Neural cell (in vitro differentiated cells): ENCODE data around the gene CEP128. TPM values are rescaled to one million over a fixed set of nuclear protein-coding genes. Genes with fewer than 3 reads are reported as not detected.

Experiments
- H2AFZ ChIP-seq: fragments of 200-600, 300-800 bp; sonication (generic), shearing (Covaris generic); 2 replicates; pipeline ENCODE4 v1.6.0; 2014; ENCODE audit warnings: low read depth, mild to moderate bottlenecking, antibody characterized with exemption, low read length, moderate library complexity
- H3F3A ChIP-seq: fragments of 200-600 bp; shearing (Covaris generic); 2 replicates; pipeline ENCODE4 v1.6.1; 2016; ENCODE audit warnings: mild to moderate bottlenecking, moderate library complexity, mixed read lengths, antibody characterized with exemption, low read length; ENCODE audit not compliant: insufficient read depth, poor library complexity, severe bottlenecking
- H3K27ac ChIP-seq: fragments of 200-600, 300-800 bp; sonication (generic), shearing (Covaris generic); 2 replicates; pipeline ENCODE4 v1.5.1; 2014; ENCODE audit warnings: mild to moderate bottlenecking, low read length, moderate library complexity
- H3K27me3 ChIP-seq: fragments of 300-800, 200-600 bp; sonication (generic), shearing (Covaris generic); 2 replicates; pipeline ENCODE4 v1.6.0; 2014; ENCODE audit warnings: mild to moderate bottlenecking, low read depth, low read length, moderate library complexity; ENCODE audit not compliant: insufficient read depth
- H3K36me3 ChIP-seq: fragments of 300-800, 200-600 bp; sonication (generic), shearing (Covaris generic); 2 replicates; pipeline ENCODE4 v1.5.1; 2014; ENCODE audit warnings: mild to moderate bottlenecking, antibody characterized with exemption, low read length, moderate library complexity; ENCODE audit not compliant: insufficient read depth
- H3K4me2 ChIP-seq: fragments of 300-800, 200-600 bp; sonication (generic), shearing (Covaris generic); 2 replicates; pipeline ENCODE4 v1.6.0; 2014; ENCODE audit warnings: mild to moderate bottlenecking, low read length
- H3K4me3 ChIP-seq: fragments of 300-800, 200-600 bp; sonication (generic), shearing (Covaris generic); 2 replicates; pipeline ENCODE4 v1.5.1; 2014; ENCODE audit warnings: mild to moderate bottlenecking, low read length, moderate library complexity
- H3K79me2 ChIP-seq: fragments of 200-600 bp; shearing (Covaris generic); replicated peaks from 2 replicates; pipeline ENCODE4 v1.6.0; 2014; ENCODE audit warnings: mild to moderate bottlenecking, low read length, moderate library complexity; ENCODE audit not compliant: insufficient read depth
- H3K9ac ChIP-seq: fragments of 300-800, 200-600 bp; sonication (generic), shearing (Covaris generic); 2 replicates; pipeline ENCODE4 v1.6.1; 2016; ENCODE audit warnings: mild to moderate bottlenecking, low read length, mixed read lengths
- H3K9me2 ChIP-seq: fragments of 200-600 bp; shearing (Covaris generic); 2 replicates; pipeline ENCODE4 v1.6.1; 2016; ENCODE audit warnings: mild to moderate bottlenecking, low read length, mixed read lengths; ENCODE audit not compliant: insufficient read depth
- H3K9me3 ChIP-seq: fragments of 200-600, 300-800 bp; sonication (generic), shearing (Covaris generic); 2 replicates; pipeline ENCODE4 v1.6.1; 2016; ENCODE audit warnings: mild to moderate bottlenecking, mixed run types, low read length, moderate library complexity, mixed read lengths
- H4K20me1 ChIP-seq: fragments of 200-600 bp; shearing (Covaris generic); 2 replicates; pipeline ENCODE4 v1.6.1; 2016; ENCODE audit warnings: mild to moderate bottlenecking, mixed run types; ENCODE audit not compliant: insufficient read depth
- CTCF ChIP-seq: fragments of 450-650 bp; IDR thresholded peaks from 2 replicates; pipeline ENCODE4 v1.5.1; 2014; ENCODE audit warnings: antibody characterized with exemption, mild to moderate bottlenecking, moderate library complexity; ENCODE audit not compliant: poor library complexity, severe bottlenecking
- EP300 ChIP-seq: fragments of 450-650 bp; conservative IDR thresholded peaks from 2 replicates; pipeline ENCODE4 v1.6.1; 2014; ENCODE audit warnings: antibody characterized with exemption, mild to moderate bottlenecking, moderate library complexity; ENCODE audit not compliant: poor library complexity, severe bottlenecking
- EZH2 ChIP-seq: fragments of 200-600, 300-800 bp; shearing (Covaris generic), sonication (generic); IDR thresholded peaks from 2 replicates; pipeline ENCODE4 v1.6.1; 2014; ENCODE audit warnings: antibody characterized with exemption, low read length, borderline replicate concordance, mild to moderate bottlenecking; ENCODE audit not compliant: insufficient read depth, poor library complexity, severe bottlenecking
- MXI1 ChIP-seq: fragments of 450-650 bp; conservative IDR thresholded peaks from 2 replicates; pipeline ENCODE4 v1.6.1; 2014; ENCODE audit warnings: antibody characterized with exemption, mild to moderate bottlenecking; ENCODE audit not compliant: poor library complexity, severe bottlenecking
- POLR2AphosphoS5 ChIP-seq: IDR thresholded peaks from 2 replicates; pipeline ENCODE4 v1.6.1; 2012
- RAD21 ChIP-seq: fragments of 450-650 bp; conservative IDR thresholded peaks from 2 replicates; pipeline ENCODE4 v1.6.1; 2014; ENCODE audit warnings: antibody characterized with exemption, mild to moderate bottlenecking, moderate library complexity
- REST ChIP-seq: IDR thresholded peaks from 2 replicates; pipeline ENCODE4 v1.6.1; 2012; ENCODE audit warnings: borderline replicate concordance
- SMC3 ChIP-seq: fragments of 450-650 bp; conservative IDR thresholded peaks from 2 replicates; pipeline ENCODE4 v1.6.1; 2014; ENCODE audit warnings: antibody characterized with exemption, mild to moderate bottlenecking, moderate library complexity; ENCODE audit not compliant: poor library complexity
- TAF1 ChIP-seq: IDR thresholded peaks from 2 replicates; pipeline ENCODE4 v1.6.1; 2012; ENCODE audit warnings: low read depth
- polyA plus RNA-seq: library from polyadenylated mRNA; depleted of rRNA; stranded (reverse); fragments of >200 nt; gene quantifications from 2 replicates; pipeline ENCODE4 v1.2.3, GENCODE V29; 2014

The CEP128 gene
- polyA plus RNA-seq, 1 donor from 2014 or later: 5.5 TPM

GRCh38 chr14:80572666-80573065 is 368.9 kb downstream of the CEP128 start:
- H3K9ac ChIP-seq: no peak overlapping the region
- no peaks in the 10 kb centered on the region for H3K9me2 ChIP-seq
- no peaks in the 10 kb centered on the region for H3K9me3 ChIP-seq
- TF ChIP-seq EP300 (no peak), EZH2 (no peak), POLR2AphosphoS5 (no peak), SMC3 (no peak), MXI1 (no peak), REST (no peak), CTCF (no peak)
- no peaks in the 10 kb centered on the region for H3K27me3 ChIP-seq
- no peaks in the 10 kb centered on the region for H3F3A ChIP-seq
- H3K4me3 ChIP-seq: no peak overlapping the region
- H3K4me2 ChIP-seq: no peak overlapping the region
- no peaks in the 10 kb centered on the region for H3K79me2 ChIP-seq
- no peak overlapping the region for H2AFZ ChIP-seq
- no peak overlapping the region for H3K27ac ChIP-seq
- no peaks in the 10 kb centered on the region for H4K20me1 ChIP-seq
- H3K36me3 ChIP-seq: no peaks in the 10 kb centered on the region

- Histone ChIP-seq H3F3A (no peaks in the 10 kb centered on the region), H3K9ac (no peak overlapping the region), H3K4me2 (no peak overlapping the region), H3K27ac (no peak overlapping the region), H3K4me3 (no peak overlapping the region), H3K9me3 (no peaks in the 10 kb centered on the region), H3K36me3 (no peaks in the 10 kb centered on the region), H3K79me2 (no peaks in the 10 kb centered on the region), H3K9me2 (no peaks in the 10 kb centered on the region), H4K20me1 (no peaks in the 10 kb centered on the region), H3K27me3 (no peaks in the 10 kb centered on the region), H2AFZ (no peak overlapping the region)
- no peak for TF ChIP-seq MXI1
- no peak for TF ChIP-seq POLR2AphosphoS5
- TF ChIP-seq TAF1: no peak
- TF ChIP-seq RAD21: no peak
- TF ChIP-seq SMC3: no peak
- no peak for TF ChIP-seq EZH2
- TF ChIP-seq CTCF: no peak
- TF ChIP-seq EP300: no peak
- TF ChIP-seq REST: no peak
Measured at GRCh38 chr14:80570930-80571298, 370.6 kb downstream of the CEP128 start.
